Fibroblast of gingiva (primary cell): Measurements from ENCODE around the gene NEIL1.
"Not testable (repeated sequence)": the region's sequence is repeated elsewhere in the genome, so short reads cannot be mapped to it uniquely, and the experiment has no call there.

Source experiments
- DNase-seq: peaks from one replicate; pipeline ENCODE4 v3.0.0-alpha.2; 2011; ENCODE audit warnings: low read depth

NEIL1 gene

GRCh38 chr15:75346796-75347221 lies at the start of gene NEIL1:
Gene NEIL1, plus strand, starts transcription at chr15:75347039. Its CDS starts 1,867 bp downstream, at chr15:75348906.
- no peak for DNase-seq

- not testable (repeated sequence) for DNase-seq
These were observed 48.1 kb upstream of the NEIL1 start for GRCh38 chr15:75298541-75299310.

GRCh38 chr15:75299311-75299688 lies 47.5 kb upstream of the NEIL1 start:
- DNase-seq = not testable (repeated sequence)

- DNase-seq = not testable (repeated sequence)
These were observed 46.8 kb upstream of the NEIL1 start for GRCh38 chr15:75300026-75300425.

GRCh38 chr15:75302318-75302717 lies 44.5 kb upstream of the NEIL1 start:
- DNase-seq = no peak

- not testable (repeated sequence) for DNase-seq
These were observed 44.1 kb upstream of the NEIL1 start for GRCh38 chr15:75302753-75303152.

GRCh38 chr15:75306188-75306587 lies 40.7 kb upstream of the NEIL1 start:
- no peak for DNase-seq

- no peak for DNase-seq
These were observed 39.0 kb upstream of the NEIL1 start for GRCh38 chr15:75307778-75308390.

- peak; percentile 5 for DNase-seq
These were observed 37.1 kb upstream of the NEIL1 start for GRCh38 chr15:75309711-75310110.

- not testable (repeated sequence) for DNase-seq
These were observed 34.3 kb upstream of the NEIL1 start for GRCh38 chr15:75312548-75312947.

GRCh38 chr15:75313116-75313845 lies 33.6 kb upstream of the NEIL1 start:
- no peak for DNase-seq

GRCh38 chr15:75314552-75315290 lies 32.1 kb upstream of the NEIL1 start:
- DNase-seq = no peak

- DNase-seq = not testable (repeated sequence)
These were observed 27.5 kb upstream of the NEIL1 start for GRCh38 chr15:75319231-75319897.

GRCh38 chr15:75321711-75322110 lies 25.1 kb upstream of the NEIL1 start:
- no peak for DNase-seq

GRCh38 chr15:75325922-75326321 lies 20.9 kb upstream of the NEIL1 start:
- no peak for DNase-seq

- no peak for DNase-seq
These were observed 19.8 kb upstream of the NEIL1 start for GRCh38 chr15:75327005-75327404.

- no peak for DNase-seq
These were observed 19.3 kb upstream of the NEIL1 start for GRCh38 chr15:75327491-75327890.

- DNase-seq = no peak
These were observed 18.1 kb upstream of the NEIL1 start for GRCh38 chr15:75328493-75329314.

- no peak for DNase-seq
These were observed 17.3 kb upstream of the NEIL1 start for GRCh38 chr15:75329571-75329970.

GRCh38 chr15:75332093-75332492 lies 14.7 kb upstream of the NEIL1 start:
- DNase-seq = not testable (repeated sequence)
